Stimulated activated CD8-positive, alpha-beta memory T cell treated with anti-CD3 and anti-CD28 coated beads, Interleukin-4, amount 100 ng/mL, for 1 hour (primary cell): ENCODE results near the gene BIVM.
"Not testable (repeated sequence)": the region's sequence is repeated elsewhere in the genome, so short reads cannot be mapped to it uniquely, and the experiment has no call there.

ENCODE experiments used
- DNase-seq, 2 donors: peaks; one replicate each; pipeline ENCODE4 v3.0.0-alpha.2; 2020; ENCODE audit warnings: low read depth in 2 of 2, low spot score in 1 of 2

BIVM gene, protein sequence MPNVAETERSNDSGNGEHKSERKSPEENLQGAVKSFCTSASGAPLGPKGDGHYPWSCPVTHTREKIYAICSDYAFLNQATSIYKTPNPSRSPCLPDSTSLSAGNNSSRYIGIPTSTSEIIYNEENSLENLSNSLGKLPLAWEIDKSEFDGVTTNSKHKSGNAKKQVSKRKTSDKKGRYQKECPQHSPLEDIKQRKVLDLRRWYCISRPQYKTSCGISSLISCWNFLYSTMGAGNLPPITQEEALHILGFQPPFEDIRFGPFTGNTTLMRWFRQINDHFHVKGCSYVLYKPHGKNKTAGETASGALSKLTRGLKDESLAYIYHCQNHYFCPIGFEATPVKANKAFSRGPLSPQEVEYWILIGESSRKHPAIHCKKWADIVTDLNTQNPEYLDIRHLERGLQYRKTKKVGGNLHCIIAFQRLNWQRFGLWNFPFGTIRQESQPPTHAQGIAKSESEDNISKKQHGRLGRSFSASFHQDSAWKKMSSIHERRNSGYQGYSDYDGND

DNA sequence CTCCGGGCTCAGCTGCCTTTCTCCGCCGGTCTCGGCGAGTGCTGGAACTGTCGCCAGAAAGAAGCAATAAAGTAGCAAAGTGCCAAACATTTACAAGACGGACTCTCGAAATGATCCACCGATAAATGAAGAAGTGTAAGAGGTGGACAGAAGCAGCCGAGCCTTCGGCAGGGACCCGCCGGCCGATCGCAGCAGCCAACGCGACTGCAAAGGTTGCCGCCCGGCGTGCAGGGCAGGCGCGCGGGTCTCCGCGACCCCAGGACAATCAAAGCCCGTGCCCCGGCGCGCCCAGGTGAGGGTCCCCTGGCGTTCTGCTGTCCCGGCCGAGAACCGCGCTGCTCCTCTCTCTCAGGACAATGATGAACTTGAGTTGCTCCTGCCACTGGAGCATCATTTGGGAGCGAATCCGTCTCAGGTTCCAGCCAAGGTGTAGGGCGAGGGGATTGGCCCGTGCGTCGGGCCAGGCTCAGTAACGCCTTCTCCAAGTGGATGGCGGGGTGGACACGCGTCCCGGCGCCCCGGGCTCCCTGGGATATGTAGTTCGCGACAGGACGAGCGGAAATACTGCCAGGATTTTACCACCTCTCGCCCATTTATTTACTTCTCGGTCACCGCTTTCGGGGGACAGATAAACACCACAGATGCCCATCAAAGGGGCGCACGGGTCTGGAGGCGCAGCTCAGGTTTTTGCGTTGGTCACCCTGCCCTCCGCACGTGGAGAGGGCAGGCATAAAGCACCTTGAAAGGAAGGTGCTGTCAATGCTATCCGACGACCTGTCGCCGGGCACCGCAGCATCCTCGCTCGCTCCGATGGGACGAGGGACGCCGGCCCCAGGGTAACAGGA is at the start of gene BIVM, which contains the start of gene POGLUT2:
BIVM (plus strand) TSS at position 539 of the 845 bp plus-strand sequence. CDS start 8,149 bp downstream, outside the sequence.
POGLUT2 (minus strand) TSS at position 396 of the 845 bp plus-strand sequence; CDS start at position 90, 306 bp downstream.
- DNase-seq: peak in 1 of 2 donors; percentile 43

GRCh38 chr13:102751886-102752285 is 47.0 kb upstream of the BIVM start:
- DNase-seq: no peak

GRCh38 chr13:102757006-102757405 is 41.9 kb upstream of the BIVM start:
- DNase-seq: no peak

DNA sequence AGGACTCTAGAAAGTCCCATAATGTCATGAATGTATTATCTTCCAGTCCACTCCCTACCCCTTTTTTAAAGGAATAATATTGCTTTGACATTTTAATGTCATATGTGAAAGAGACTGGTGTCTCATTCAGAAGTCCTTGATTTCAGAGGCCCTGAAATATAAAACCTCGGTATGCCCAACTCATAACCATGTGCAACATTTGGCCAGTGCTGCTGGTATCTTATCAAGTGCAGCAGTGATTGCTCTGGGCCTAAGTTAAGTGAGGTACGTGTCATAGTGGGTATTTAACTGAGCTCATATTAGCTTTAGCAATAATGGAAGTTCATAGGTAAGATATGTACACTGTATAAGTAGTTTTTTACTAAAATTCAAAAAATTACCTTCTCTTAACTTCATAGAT is 40.1 kb upstream of the BIVM start:
- no peak for DNase-seq

DNA sequence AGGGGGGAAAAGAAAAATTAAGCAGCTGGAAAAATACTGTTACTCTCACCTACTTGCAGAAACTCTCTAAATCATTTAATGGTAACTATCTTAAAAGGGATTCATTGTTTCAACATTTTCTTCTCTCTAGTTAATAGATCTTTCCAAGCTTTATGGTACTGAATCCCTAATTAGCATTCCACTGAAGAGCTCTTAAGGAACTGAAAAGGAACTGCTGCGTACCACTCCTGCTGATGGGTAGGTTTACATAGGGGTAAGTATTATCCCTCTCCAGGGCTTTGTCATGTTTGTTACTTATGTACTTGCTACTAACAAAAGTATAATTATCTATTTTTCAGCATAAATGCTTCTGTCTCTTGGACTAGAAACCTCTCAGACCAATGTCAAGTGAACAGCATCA is 37.8 kb upstream of the BIVM start:
- DNase-seq: no peak

GRCh38 chr13:102763741-102764140 is 35.2 kb upstream of the BIVM start:
- no peak for DNase-seq

DNA sequence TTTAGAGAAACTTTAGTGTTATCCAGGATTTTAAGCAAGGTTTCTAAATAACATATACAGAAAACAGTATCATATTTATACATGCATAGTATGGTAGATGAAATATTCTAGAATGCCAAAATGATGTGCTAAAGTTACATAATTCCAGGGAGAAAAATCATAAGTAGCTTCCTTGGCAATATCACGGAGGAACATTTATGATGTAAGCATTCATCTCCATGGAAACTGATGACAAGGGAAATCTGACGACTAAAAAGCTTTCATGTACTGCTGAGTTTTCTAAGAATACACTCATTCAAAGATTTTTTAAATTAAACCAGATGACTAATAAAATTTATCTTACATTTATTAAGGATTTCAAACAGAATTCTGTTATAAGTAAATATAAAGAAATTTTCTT is 30.0 kb upstream of the BIVM start:
- no peak for DNase-seq

- no peak for DNase-seq
Measured at GRCh38 chr13:102769679-102770078, 29.2 kb upstream of the BIVM start.

DNA sequence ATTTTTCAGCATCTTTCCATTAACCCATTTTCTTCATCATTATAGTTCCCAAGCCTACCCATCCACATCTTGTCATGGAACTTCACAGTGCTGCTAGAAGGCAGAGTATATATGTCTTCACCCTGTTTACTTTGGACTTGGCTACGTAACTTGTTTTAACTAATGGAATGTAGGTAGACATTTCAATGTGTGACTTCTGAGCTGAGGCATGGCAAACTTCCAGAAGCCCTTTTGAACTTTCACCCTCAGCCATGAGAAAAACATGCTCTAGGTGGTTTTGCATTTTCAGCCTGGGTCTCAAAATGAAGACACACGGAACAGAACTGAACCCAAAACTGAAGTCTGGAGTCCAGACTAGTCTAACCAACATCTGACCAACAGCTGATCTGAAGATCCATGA is 28.5 kb upstream of the BIVM start:
- DNase-seq: no peak

DNA sequence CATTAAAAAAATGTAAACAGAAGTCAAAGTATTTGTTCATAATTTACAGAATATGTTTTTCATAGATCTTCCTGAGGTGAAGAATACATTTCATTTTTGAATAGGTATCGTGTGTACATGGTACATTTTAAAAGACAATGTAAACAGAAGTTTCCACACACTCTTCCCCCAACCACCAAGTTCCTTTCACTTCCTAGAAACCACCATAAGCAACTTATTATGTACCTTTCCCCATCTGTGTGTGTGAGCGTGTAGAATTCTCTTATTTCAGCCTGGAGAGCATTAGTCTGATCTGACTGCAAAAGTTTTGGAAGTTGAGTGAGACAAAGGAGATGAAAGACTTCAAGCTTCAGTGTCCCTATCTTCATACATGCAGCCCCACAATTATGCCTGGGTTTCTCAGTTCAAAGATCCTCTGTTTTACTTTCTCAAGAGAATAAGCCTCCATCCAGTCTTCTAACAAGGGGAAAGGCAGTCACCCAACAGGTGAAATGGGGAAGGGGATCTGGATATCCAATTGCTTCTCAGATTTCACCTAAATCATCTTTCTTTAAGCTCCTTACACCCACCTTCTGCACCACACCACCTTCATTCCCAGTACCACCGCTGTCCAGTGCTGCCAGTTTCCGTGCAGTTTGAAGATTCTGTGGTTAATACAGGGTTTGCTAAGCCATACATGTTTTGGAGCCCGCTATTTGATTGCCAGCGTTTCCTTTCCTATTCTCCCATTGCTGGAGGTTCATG is 27.4 kb upstream of the BIVM start:
- no peak for DNase-seq

- DNase-seq: no peak
Measured at GRCh38 chr13:102772042-102772425, 26.9 kb upstream of the BIVM start.

DNA sequence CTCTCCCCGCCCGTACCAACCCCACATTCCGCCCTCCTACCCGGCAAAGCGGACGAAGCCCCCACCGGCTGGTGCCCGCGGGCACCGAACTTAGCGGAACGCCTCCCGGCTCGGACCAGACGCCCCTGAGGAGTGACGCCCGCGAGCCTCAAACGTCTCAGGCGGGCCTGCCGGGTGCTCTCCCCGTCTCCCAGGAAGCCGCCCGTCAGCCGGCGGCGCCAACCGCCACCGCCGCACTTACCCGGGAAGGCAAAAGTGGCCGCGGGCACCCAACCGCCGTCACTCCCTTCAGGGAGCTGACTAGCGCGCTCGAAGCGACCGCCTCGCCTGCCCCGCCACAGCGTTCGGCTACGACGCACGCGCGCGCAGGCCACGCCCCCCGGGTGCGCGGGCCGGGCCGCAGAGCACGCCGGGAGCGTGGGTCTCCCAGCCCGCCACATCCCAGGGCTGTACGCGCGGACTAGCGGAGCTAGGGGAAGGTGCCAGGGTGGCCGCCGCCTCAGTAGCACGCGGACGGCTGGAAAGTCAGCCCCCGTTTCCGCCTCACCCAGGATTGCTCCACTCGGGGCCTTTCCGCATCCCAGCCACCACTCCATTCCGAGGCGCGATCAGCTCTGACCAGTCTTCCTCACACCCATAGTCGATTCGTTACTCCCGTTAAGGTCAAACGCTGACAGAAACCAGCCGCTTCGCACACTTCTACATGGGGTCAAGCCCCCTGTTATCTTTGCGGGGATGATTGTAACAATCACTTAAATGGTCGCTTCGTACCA is 25.3 kb upstream of the BIVM start, which contains the start of gene TEX30:
TEX30 (minus strand) TSS at position 346 of the 773 bp plus-strand sequence. CDS start 3,760 bp downstream, outside the sequence.
- peak; percentile 59 to 72 for DNase-seq

DNA sequence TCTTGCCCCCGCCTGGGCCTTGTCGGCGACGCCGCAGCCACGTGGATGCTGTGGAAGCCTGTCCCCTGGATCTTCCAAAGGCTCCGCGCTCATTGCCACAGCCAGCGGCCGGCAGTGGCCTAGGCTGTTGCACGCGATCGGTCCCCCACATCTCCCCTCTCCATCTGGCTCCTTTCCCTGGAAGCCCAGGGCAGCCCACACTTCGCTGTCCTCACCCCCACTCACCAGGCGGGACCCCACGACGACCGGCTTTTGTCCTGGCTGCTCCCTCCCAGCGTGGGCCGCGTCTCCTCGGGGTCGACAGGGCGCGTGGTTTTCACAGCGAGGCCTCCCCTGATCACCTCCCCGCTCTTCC is 24.7 kb upstream of the BIVM start:
- no peak for DNase-seq

GRCh38 chr13:102774591-102775520 is 24.1 kb upstream of the BIVM start:
- no peak for DNase-seq

- no peak for DNase-seq
Measured at GRCh38 chr13:102776271-102776670, 22.6 kb upstream of the BIVM start.

DNA sequence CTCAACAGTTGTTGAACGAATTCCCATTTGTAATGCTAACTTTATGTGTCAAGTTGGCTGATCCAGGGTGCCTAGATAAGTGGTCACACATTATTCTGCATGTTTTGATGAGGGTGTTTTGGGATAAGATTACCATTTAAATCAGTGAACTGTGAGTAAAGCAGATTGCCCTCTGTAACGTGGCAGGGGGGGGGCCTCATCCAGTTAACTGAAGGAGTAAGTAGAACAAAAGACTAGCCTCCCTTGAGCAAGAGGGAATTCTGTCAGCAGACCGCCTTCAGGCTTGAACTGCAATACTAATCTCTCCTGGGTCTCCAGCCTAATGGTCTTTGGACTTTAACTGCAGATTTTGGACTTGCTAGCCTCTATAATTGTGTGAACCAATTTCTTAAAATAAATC is 21.2 kb upstream of the BIVM start:
- no peak for DNase-seq

GRCh38 chr13:102779436-102780159 is 19.3 kb upstream of the BIVM start:
- DNase-seq: no peak

GRCh38 chr13:102780656-102781055 is 18.3 kb upstream of the BIVM start:
- DNase-seq: not testable (repeated sequence)

DNA sequence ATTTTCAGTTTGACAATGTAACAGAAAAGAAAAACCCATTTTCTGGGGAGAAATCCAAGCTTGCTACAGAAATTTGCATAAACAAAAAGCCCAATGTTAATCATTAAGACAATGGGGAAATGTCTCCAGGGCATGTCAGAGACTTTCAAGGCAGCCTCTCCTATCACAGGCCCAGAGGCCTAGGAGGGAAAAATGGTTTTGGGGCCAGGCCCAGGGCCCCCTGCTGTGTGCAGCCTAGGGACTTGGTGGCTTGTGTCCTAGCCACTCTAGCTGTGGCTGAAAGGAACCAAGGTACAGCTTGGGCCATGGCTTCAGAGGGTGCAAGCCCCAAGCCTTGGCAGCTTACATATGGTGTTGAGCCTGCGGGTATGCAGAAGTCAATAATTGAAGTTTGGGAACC is 17.3 kb upstream of the BIVM start:
- DNase-seq: no peak
